Measurements from ENCODE around the gene HMCES. TPM values are rescaled to one million over a fixed set of nuclear protein-coding genes. Genes with fewer than 3 reads are reported as not detected.

Gene HMCES
- total and polyA plus RNA-seq, 4 donors: 13.7 to 18.2 (median 15.3) TPM

DNA sequence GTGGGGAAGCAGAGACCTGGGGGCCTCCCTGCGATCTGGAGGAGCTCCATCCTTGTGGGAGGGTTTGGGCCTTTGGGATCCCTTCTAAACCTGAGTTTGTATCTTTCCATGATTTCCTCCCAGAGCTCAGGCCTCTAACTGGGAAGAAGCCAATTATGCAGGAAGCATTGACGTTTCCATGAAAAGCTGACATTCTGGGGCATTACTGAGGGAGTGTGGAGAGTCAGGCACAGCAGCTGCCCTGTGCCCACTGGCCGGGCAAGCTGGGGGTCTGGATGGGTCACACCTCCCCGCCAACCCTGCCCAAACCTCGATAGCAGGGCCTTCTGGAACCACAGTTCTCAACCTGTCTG, 74.9 kb downstream of the HMCES start (continued):
- TF ChIP-seq, protein P1, sequence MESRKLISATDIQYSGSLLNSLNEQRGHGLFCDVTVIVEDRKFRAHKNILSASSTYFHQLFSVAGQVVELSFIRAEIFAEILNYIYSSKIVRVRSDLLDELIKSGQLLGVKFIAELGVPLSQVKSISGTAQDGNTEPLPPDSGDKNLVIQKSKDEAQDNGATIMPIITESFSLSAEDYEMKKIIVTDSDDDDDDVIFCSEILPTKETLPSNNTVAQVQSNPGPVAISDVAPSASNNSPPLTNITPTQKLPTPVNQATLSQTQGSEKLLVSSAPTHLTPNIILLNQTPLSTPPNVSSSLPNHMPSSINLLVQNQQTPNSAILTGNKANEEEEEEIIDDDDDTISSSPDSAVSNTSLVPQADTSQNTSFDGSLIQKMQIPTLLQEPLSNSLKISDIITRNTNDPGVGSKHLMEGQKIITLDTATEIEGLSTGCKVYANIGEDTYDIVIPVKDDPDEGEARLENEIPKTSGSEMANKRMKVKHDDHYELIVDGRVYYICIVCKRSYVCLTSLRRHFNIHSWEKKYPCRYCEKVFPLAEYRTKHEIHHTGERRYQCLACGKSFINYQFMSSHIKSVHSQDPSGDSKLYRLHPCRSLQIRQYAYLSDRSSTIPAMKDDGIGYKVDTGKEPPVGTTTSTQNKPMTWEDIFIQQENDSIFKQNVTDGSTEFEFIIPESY (IDR thresholded peaks at IDR 0.05): no peak
- no peak for TF ChIP-seq NR2F2 (IDR thresholded peaks at IDR 0.05)
- TF ChIP-seq JUND (IDR thresholded peaks at IDR 0.05): no peak
- no peak for TF ChIP-seq HNF4A (conservative IDR thresholded peaks at IDR 0.05)

Small RNAs within 50 kb of the gene (small RNA-seq; reads per million reads assigned to genes)
- gene MIR6826: not detected

Other genes with a start within 250 kb of the HMCES start
- gene GP9, start 218.1 kb upstream of the HMCES start, total RNA-seq: 10 to 100 TPM in 1 of 2 donors, not detected in 1; 12.0 TPM
- under 1 TPM in 1 of 2 donors, not detected in 1; 0.16 TPM for gene GP9, start 218.1 kb upstream of the HMCES start, polyA plus RNA-seq
- gene RAB43, start 157.1 kb upstream of the HMCES start, total RNA-seq: 10 to 100 TPM; 20.7 to 58.1 TPM
- 10 to 100 TPM; 13.4 to 32.4 TPM for gene RAB43, start 157.1 kb upstream of the HMCES start, polyA plus RNA-seq
- gene ISY1, start 117.8 kb upstream of the HMCES start, total RNA-seq: 10 to 100 TPM in 1 of 2 donors, 1 to 10 TPM in 1; 6.4 to 12.3 TPM
- 10 to 100 TPM in 1 of 2 donors, 1 to 10 TPM in 1; 8.7 to 13.2 TPM for gene ISY1, start 117.8 kb upstream of the HMCES start, polyA plus RNA-seq
- 100 to 1,000 TPM; 162 to 245 TPM for gene CNBP, start 95.0 kb upstream of the HMCES start, total RNA-seq
- 100 to 1,000 TPM; 183 to 291 TPM for gene CNBP, start 95.0 kb upstream of the HMCES start, polyA plus RNA-seq
- 100 to 1,000 TPM in 1 of 2 donors, 10 to 100 TPM in 1; 68.4 to 177 TPM for gene COPG1, start 29.3 kb upstream of the HMCES start, total RNA-seq
- 100 to 1,000 TPM in 1 of 2 donors, 10 to 100 TPM in 1; 49.8 to 106 TPM for gene COPG1, start 29.3 kb upstream of the HMCES start, polyA plus RNA-seq
- under 1 TPM; 0.37 to 0.67 TPM for gene EFCAB12, start 149.8 kb downstream of the HMCES start, total RNA-seq
- 1 to 10 TPM in 1 of 2 donors, under 1 TPM in 1; 0.62 to 2.4 TPM for gene EFCAB12, start 149.8 kb downstream of the HMCES start, polyA plus RNA-seq
- gene MBD4, start 161.1 kb downstream of the HMCES start, total RNA-seq: 10 to 100 TPM; 16.9 to 17.1 TPM
- 10 to 100 TPM; 17.4 to 24.8 TPM for gene MBD4, start 161.1 kb downstream of the HMCES start, polyA plus RNA-seq
- 10 to 100 TPM; 14.9 to 25.8 TPM for gene IFT122, start 161.4 kb downstream of the HMCES start, total RNA-seq
- gene IFT122, start 161.4 kb downstream of the HMCES start, polyA plus RNA-seq: 1 to 10 TPM; 3.3 to 6.3 TPM
- gene RHO, start 249.8 kb downstream of the HMCES start, total RNA-seq: not detected
- not detected for gene RHO, start 249.8 kb downstream of the HMCES start, polyA plus RNA-seq